ENCODE data around the gene MIA3.

DNA sequence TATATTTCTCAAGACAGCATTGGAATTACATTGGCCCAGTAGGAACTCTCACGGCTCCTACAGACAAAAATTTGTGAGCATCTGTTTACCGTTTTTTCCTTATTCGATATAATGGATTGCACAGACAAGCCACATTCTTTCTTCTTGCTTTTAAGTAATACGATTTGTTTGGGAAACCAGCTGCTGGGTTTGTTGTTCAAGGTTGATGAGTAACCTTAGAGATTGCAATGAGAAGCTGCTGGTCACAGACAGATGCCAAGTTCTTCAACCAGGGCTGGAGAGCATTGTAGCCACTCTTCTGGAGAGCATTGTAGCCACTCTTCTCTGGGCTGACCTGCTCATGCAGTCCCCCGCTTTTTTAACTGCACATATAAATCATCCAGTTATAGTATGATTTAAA, 1.4 kb upstream of the MIA3 start:
- TF ChIP-seq POLR2AphosphoS5 (IDR thresholded peaks at IDR 0.05) = no peak
- TF ChIP-seq CTCF (IDR thresholded peaks at IDR 0.05; ENCODE audit: poor library complexity, severe bottlenecking) = no peak
- no peak for TF ChIP-seq EZH2 (IDR thresholded peaks at IDR 0.05; ENCODE audit: borderline replicate concordance, insufficient read depth, low read length, poor library complexity, severe bottlenecking)
- no peak for TF ChIP-seq EP300 (conservative IDR thresholded peaks at IDR 0.05; ENCODE audit: poor library complexity, severe bottlenecking)
- TF ChIP-seq REST (IDR thresholded peaks at IDR 0.05; ENCODE audit: borderline replicate concordance) = no peak
- TF ChIP-seq TAF1 (IDR thresholded peaks at IDR 0.05; ENCODE audit: low read depth) = no peak
- TF ChIP-seq RAD21 (conservative IDR thresholded peaks at IDR 0.05) = no peak
- no peak for TF ChIP-seq MXI1 (conservative IDR thresholded peaks at IDR 0.05; ENCODE audit: poor library complexity, severe bottlenecking)
- TF ChIP-seq SMC3 (conservative IDR thresholded peaks at IDR 0.05; ENCODE audit: poor library complexity) = no peak

All from neural cell (in vitro differentiated cells).